SU-DHL-6 (cell line): Measurements from ENCODE around the gene ZBTB7A.

Experiments used
- H2AFZ ChIP-seq: fragments of 200-600 bp; sonication (generic); 2 replicates; pipeline ENCODE4 v1.6.1; 2014; ENCODE audit warnings: low read depth, mild to moderate bottlenecking, moderate library complexity, mixed read lengths, antibody characterized with exemption, low read length; ENCODE audit not compliant: severe bottlenecking
- H3F3A ChIP-seq: fragments of 200-600 bp; shearing (Covaris generic); 2 replicates; pipeline ENCODE4 v1.6.0; 2016; ENCODE audit warnings: antibody characterized with exemption, mild to moderate bottlenecking; ENCODE audit not compliant: insufficient read depth
- H3K27ac ChIP-seq: fragments of 200-600 bp; sonication (generic); 2 replicates; pipeline ENCODE4 v1.5.1; 2016; ENCODE audit warnings: low read depth, mild to moderate bottlenecking, low read length, moderate library complexity, mixed read lengths
- H3K27me3 ChIP-seq: fragments of 200-600 bp; sonication (generic), shearing (Covaris generic); 2 replicates; pipeline ENCODE4 v1.6.0; 2014; ENCODE audit warnings: mild to moderate bottlenecking, low read length
- H3K36me3 ChIP-seq: fragments of 200-600 bp; sonication (generic); 2 replicates; pipeline ENCODE4 v1.6.1; 2014; ENCODE audit warnings: mild to moderate bottlenecking, low read length, mixed read lengths
- H3K4me2 ChIP-seq: fragments of 300-600, 200-600 bp; shearing (Covaris generic), sonication (generic); 2 replicates; pipeline ENCODE4 v1.6.0; 2014; ENCODE audit warnings: low read length, low read depth, mild to moderate bottlenecking; ENCODE audit not compliant: poor library complexity, severe bottlenecking
- H3K4me3 ChIP-seq: fragments of 200-600 bp; sonication (generic); 2 replicates; pipeline ENCODE4 v1.5.1; 2014; ENCODE audit warnings: antibody characterized with exemption, low read length, mild to moderate bottlenecking, mixed read lengths; ENCODE audit not compliant: insufficient read depth, poor library complexity, severe bottlenecking
- H3K79me2 ChIP-seq: fragments of 200-600 bp; sonication (generic); 2 replicates; pipeline ENCODE4 v1.6.1; 2014; ENCODE audit warnings: mild to moderate bottlenecking, low read length, moderate library complexity; ENCODE audit not compliant: insufficient read depth
- H3K9ac ChIP-seq: fragments of 200-600 bp; sonication (generic); 2 replicates; pipeline ENCODE4 v1.7.0; 2014; ENCODE audit warnings: mild to moderate bottlenecking, low read length
- H3K9me2 ChIP-seq: fragments of 200-600 bp; sonication (generic); replicated peaks from 2 replicates; pipeline ENCODE4 v1.6.1; 2014; ENCODE audit warnings: low read length; ENCODE audit not compliant: insufficient read depth
- H3K9me3 ChIP-seq: fragments of 200-600 bp; sonication (generic); 2 replicates; pipeline ENCODE4 v1.6.1; 2014; ENCODE audit warnings: low read length, mixed read lengths; ENCODE audit not compliant: insufficient read depth
- H4K20me1 ChIP-seq: fragments of 200-600 bp; sonication (generic); 2 replicates; pipeline ENCODE4 v1.6.1; 2014; ENCODE audit warnings: low read depth, mild to moderate bottlenecking, antibody characterized with exemption, low read length, moderate library complexity, mixed read lengths
- CTCF ChIP-seq: fragments of 200-600 bp; sonication (generic); IDR thresholded peaks from one replicate; pipeline ENCODE4 v1.5.1; 2017; ENCODE audit warnings: antibody characterized with exemption, mild to moderate bottlenecking, low read length, moderate library complexity; ENCODE audit not compliant: insufficient read depth, poor library complexity, severe bottlenecking
- EZH2phosphoT487 ChIP-seq: fragments of 200-600 bp; sonication (generic), shearing (Covaris generic); conservative IDR thresholded peaks from 2 replicates; pipeline ENCODE4 v1.6.1; 2018; ENCODE audit warnings: mild to moderate bottlenecking, antibody characterized with exemption, low read length, moderate library complexity, mixed read lengths

ZBTB7A gene

GRCh38 chr19:4044990-4045465, 21.7 kb downstream of the ZBTB7A start:
- H3K9ac ChIP-seq: no peak overlapping the region
- no peak overlapping the region for H2AFZ ChIP-seq
- no peak overlapping the region for H3K4me2 ChIP-seq
- no peaks in the 10 kb centered on the region for H3K9me3 ChIP-seq
- no peak for TF ChIP-seq EZH2phosphoT487
- no peak for TF ChIP-seq CTCF
- H3K27me3 ChIP-seq: no peaks in the 10 kb centered on the region
- peaks cover 47% of the 10 kb centered on the region for H3K79me2 ChIP-seq
- H4K20me1 ChIP-seq: 0 out of 2 replicates have a peak, but pooled peaks cover 3% of the 10 kb centered on the region
- peaks cover 5% of the 10 kb centered on the region; the same call in 1 of the 2 replicates for H3K36me3 ChIP-seq
- H3F3A ChIP-seq: 0 out of 2 replicates have a peak, but pooled peaks cover 9% of the 10 kb centered on the region
- no peak overlapping the region for H3K27ac ChIP-seq
- H3K4me3 ChIP-seq: no peak overlapping the region
- H3K9me2 ChIP-seq: no peaks in the 10 kb centered on the region

- H3K9me3 ChIP-seq: no peaks in the 10 kb centered on the region
- no peak overlapping the region for H2AFZ ChIP-seq
- no peaks in the 10 kb centered on the region for H3K9me2 ChIP-seq
- H3F3A ChIP-seq: peaks cover 13% of the 10 kb centered on the region; the same call in 1 of the 2 replicates
- no peak overlapping the region for H3K4me3 ChIP-seq
- H3K9ac ChIP-seq: no peak overlapping the region
- H3K27me3 ChIP-seq: no peaks in the 10 kb centered on the region
- H3K4me2 ChIP-seq: no peak overlapping the region
- peaks cover 38% of the 10 kb centered on the region for H3K79me2 ChIP-seq
- TF ChIP-seq EZH2phosphoT487 (no peak), CTCF (no peak)
- H3K36me3 ChIP-seq: peaks cover 5% of the 10 kb centered on the region; the same call in 1 of the 2 replicates
- H3K27ac ChIP-seq: no peak overlapping the region
- 0 out of 2 replicates have a peak, but pooled peaks cover 3% of the 10 kb centered on the region for H4K20me1 ChIP-seq
Observed at GRCh38 chr19:4043966-4044715, 22.6 kb downstream of the ZBTB7A start.

DNA sequence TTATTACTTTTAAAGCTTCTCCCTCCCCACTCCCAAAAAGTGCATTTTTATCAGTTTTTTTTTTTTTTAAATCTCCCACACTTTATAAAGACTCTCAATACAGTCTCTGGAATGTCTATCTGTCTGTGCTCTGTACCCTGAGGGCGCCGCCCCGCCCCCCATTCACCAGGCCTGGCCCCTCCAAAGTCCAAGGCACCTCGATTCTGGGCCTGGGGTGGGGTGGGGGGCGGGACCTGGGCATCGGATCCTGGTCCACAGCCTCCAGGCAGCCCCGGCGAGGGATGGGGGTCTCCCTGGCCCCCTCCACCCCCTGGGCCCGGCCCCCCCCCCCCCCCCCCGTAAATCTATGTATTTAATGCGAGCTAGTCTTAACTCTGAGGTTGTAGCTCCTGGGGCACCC, 23.3 kb downstream of the ZBTB7A start:
- Histone ChIP-seq H3K79me2 (peaks cover 32% of the 10 kb centered on the region), H3K27ac (no peak overlapping the region), H2AFZ (no peak overlapping the region), H3K36me3 (peaks cover 5% of the 10 kb centered on the region; the same call in 1 of the 2 replicates), H3K9me2 (no peaks in the 10 kb centered on the region), H4K20me1 (0 out of 2 replicates have a peak, but pooled peaks cover 3% of the 10 kb centered on the region), H3K4me3 (no peak overlapping the region), H3K4me2 (no peak overlapping the region), H3K9ac (no peak overlapping the region), H3K9me3 (no peaks in the 10 kb centered on the region), H3F3A (peaks cover 13% of the 10 kb centered on the region; the same call in 1 of the 2 replicates), H3K27me3 (no peaks in the 10 kb centered on the region)
- no peak for TF ChIP-seq EZH2phosphoT487
- TF ChIP-seq CTCF: no peak
